ENCODE measurements around the gene MMS22L. TPM values are rescaled to one million over a fixed set of nuclear protein-coding genes. Genes with fewer than 3 reads are reported as not detected.

MMS22L gene
- polyA plus RNA-seq, 1 donor (not counting 4 experiments of a cell fraction or from before 2014, with no cell fraction given), result 14.3 TPM

GRCh38 chr6:97305414-97306066 lies 22.5 kb upstream of the MMS22L start:
- Histone ChIP-seq H2AFZ (ENCODE audit: control insufficient read depth, low read length) (no peak overlapping the region), H3K9me1 (ENCODE audit: control insufficient read depth, extremely low read depth, insufficient read depth, low read length) (no peaks in the 10 kb centered on the region), H3K9ac (ENCODE audit: control insufficient read depth, extremely low read depth, insufficient read depth, low read length) (no peak overlapping the region), H3K4me1 (ENCODE audit: control insufficient read depth, extremely low read depth, insufficient read depth, low read length) (no peaks in the 10 kb centered on the region), H4K20me1 (ENCODE audit: control insufficient read depth, extremely low read depth, insufficient read depth, low read length) (no peaks in the 10 kb centered on the region), H3K4me2 (ENCODE audit: control insufficient read depth, extremely low read depth, insufficient read depth, low read depth, low read length) (no peak overlapping the region), H3K79me2 (ENCODE audit: control insufficient read depth, insufficient read depth, low read length) (no peaks in the 10 kb centered on the region), H3K36me3 (ENCODE audit: control insufficient read depth in 2 of 2, extremely low read depth in 1 of 2, insufficient read depth in 2 of 2, low read length in 2 of 2) (no peaks in the 10 kb centered on the region), H3K9me3 (ENCODE audit: control insufficient read depth, low read depth, low read length) (no peaks in the 10 kb centered on the region), H3K4me3 (ENCODE audit: control insufficient read depth in 2 of 3, extremely low read depth in 1 of 3, insufficient read depth in 2 of 3, low read depth in 1 of 3, low read length in 3 of 3) (no peak overlapping the region), H3K27me3 (ENCODE audit: control insufficient read depth, extremely low read depth, insufficient read depth, low read length) (no peaks in the 10 kb centered on the region), H3K27ac (ENCODE audit: control insufficient read depth, insufficient read depth, low read length) (no peak overlapping the region)
- dilution Hi-C loops (cut with MboI; ENCODE audit: extremely low pct_ligation_motif_present, low sequenced_read_pairs), result no loop called here
- no peak for FAIRE-seq
- TF ChIP-seq CTCF (optimal IDR thresholded peaks at IDR 0.05 in 1 of 3, IDR thresholded peaks at IDR 0.05 in 1 of 3, conservative IDR thresholded peaks at IDR 0.05 in 1 of 3; ENCODE audit: extremely low read depth in 1 of 3, insufficient read depth in 2 of 3, low read length in 3 of 3) (no peak), EZH2 (IDR thresholded peaks at IDR 0.05; ENCODE audit: low read length) (no peak)
- DNase-seq (ENCODE audit: low read depth, low spot score), result no peak

DNA sequence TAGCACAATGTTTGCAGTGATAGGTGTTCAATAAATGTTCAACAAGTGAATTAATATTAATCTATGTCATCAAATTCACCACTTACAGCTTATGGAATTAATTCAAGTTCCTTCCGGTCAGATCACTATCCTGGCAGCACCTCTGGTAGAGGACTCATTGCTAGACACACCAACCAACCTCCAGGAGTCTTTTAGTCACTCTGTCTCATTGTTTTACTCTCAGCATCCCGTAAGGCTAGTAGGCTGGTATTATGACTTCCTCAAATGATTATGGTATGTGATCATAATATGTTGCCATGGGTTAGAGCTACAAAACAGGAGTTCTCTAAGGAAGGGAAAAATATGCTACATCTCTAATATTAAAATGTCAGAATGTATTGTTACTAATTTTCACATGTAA lies 21.7 kb upstream of the MMS22L start:
- no peaks in the 10 kb centered on the region for H3K79me2 ChIP-seq (ENCODE audit: control insufficient read depth, insufficient read depth, low read length)
- DNase-seq (ENCODE audit: low read depth, low spot score) (no peak), FAIRE-seq (no peak)
- TF ChIP-seq EZH2 (IDR thresholded peaks at IDR 0.05; ENCODE audit: low read length) (no peak), CTCF (optimal IDR thresholded peaks at IDR 0.05 in 1 of 3, IDR thresholded peaks at IDR 0.05 in 1 of 3, conservative IDR thresholded peaks at IDR 0.05 in 1 of 3; ENCODE audit: extremely low read depth in 1 of 3, insufficient read depth in 2 of 3, low read length in 3 of 3) (no peak)
- dilution Hi-C loops (cut with MboI; ENCODE audit: extremely low pct_ligation_motif_present, low sequenced_read_pairs), result no loop called here
- no peak overlapping the region for H3K4me3 ChIP-seq (ENCODE audit: control insufficient read depth in 2 of 3, extremely low read depth in 1 of 3, insufficient read depth in 2 of 3, low read depth in 1 of 3, low read length in 3 of 3)
- H3K36me3 ChIP-seq (ENCODE audit: control insufficient read depth in 2 of 2, extremely low read depth in 1 of 2, insufficient read depth in 2 of 2, low read length in 2 of 2), result no peaks in the 10 kb centered on the region
- H3K27ac ChIP-seq (ENCODE audit: control insufficient read depth, insufficient read depth, low read length), result no peak overlapping the region
- no peak overlapping the region for H2AFZ ChIP-seq (ENCODE audit: control insufficient read depth, low read length)
- no peaks in the 10 kb centered on the region for H3K27me3 ChIP-seq (ENCODE audit: control insufficient read depth, extremely low read depth, insufficient read depth, low read length)
- no peaks in the 10 kb centered on the region for H3K9me1 ChIP-seq (ENCODE audit: control insufficient read depth, extremely low read depth, insufficient read depth, low read length)
- no peaks in the 10 kb centered on the region for H4K20me1 ChIP-seq (ENCODE audit: control insufficient read depth, extremely low read depth, insufficient read depth, low read length)
- no peak overlapping the region for H3K9ac ChIP-seq (ENCODE audit: control insufficient read depth, extremely low read depth, insufficient read depth, low read length)
- no peak overlapping the region for H3K4me2 ChIP-seq (ENCODE audit: control insufficient read depth, extremely low read depth, insufficient read depth, low read depth, low read length)
- H3K9me3 ChIP-seq (ENCODE audit: control insufficient read depth, low read depth, low read length), result no peaks in the 10 kb centered on the region
- no peaks in the 10 kb centered on the region for H3K4me1 ChIP-seq (ENCODE audit: control insufficient read depth, extremely low read depth, insufficient read depth, low read length)
